H1 (cell line): ENCODE measurements around the gene GRAMD2A. TPM values are rescaled to one million over a fixed set of nuclear protein-coding genes. Genes with fewer than 3 reads are reported as not detected.

ENCODE experiments used
- ASH2L ChIP-seq: fragments of 200-600, 300-600 bp; sonication (generic); IDR thresholded peaks from one replicate; pipeline ENCODE4 v1.7.1; 2017; ENCODE audit warnings: low read length
- ZNF274 ChIP-seq: IDR thresholded peaks from 2 replicates; pipeline ENCODE4 v1.7.0; 2012; ENCODE audit warnings: low read length, borderline replicate concordance; ENCODE audit errors: extremely low read depth
- polyA plus RNA-seq, 7 experiments: library from polyadenylated mRNA; depleted of rRNA in 3 of 7; stranded (reverse) in 5 of 7; unstranded in 2 of 7; fragments of >200 nt in 5 of 7; fragments of 200-250 nt in 2 of 7; gene quantifications; 1 replicate in 5 of 7; 2 replicates in 1 of 7; 4 replicates in 1 of 7; pipeline versions ENCODE4 v1.2.1 to v1.2.3, GENCODE V29; 2011 to 2013; ENCODE audit warnings: missing spikeins in 2 of 7, mixed read lengths in 2 of 7
- total RNA-seq: library from RNA; stranded (reverse); fragmentation: NEBNext Ultra II Directional; extraction: Animal tissue kit (Norgen Biotek cat#: 25700); gene quantifications from 2 replicates; pipeline ENCODE4 v1.2.1, GENCODE V29; 2021

Gene GRAMD2A
- total and polyA plus RNA-seq, 2 of the 8 experiments (the other 6 are each of a cell fraction or from before 2014, with no cell fraction given): 0.57 to 1.5 TPM

GRCh38 chr15:72176159-72176558, 21.4 kb downstream of the GRAMD2A start (continued):
- TF ChIP-seq ZNF274 (no peak), ASH2L (no peak)
